Naive thymus-derived CD8-positive, alpha-beta T cell (primary cell): Measurements from ENCODE around the gene AFAP1. TPM values are rescaled to one million over a fixed set of nuclear protein-coding genes. Genes with fewer than 3 reads are reported as not detected.
A peak's percentile ranks its signal among the peaks of the same experiment; 100 is the strongest.

Source experiments
- ATAC-seq, 2 donors: fragments of 150-1000 bp; cut with Tn5 transposase in 1 of 2; sonication (Bioruptor Pico), chemical (Tn5 transposase) in 1 of 2; 1 replicate in 1 of 2; 2 replicates in 1 of 2; pipeline ENCODE4 v1.10.0; 2021; ENCODE audit warnings: mild to moderate bottlenecking in 2 of 2, moderate library complexity in 2 of 2
- POLR2A ChIA-PET: fragments of 350-600 bp; sonication (Branson Sonifier 250); formaldehyde crosslinking; loops from one replicate; lab custom pipeline; 2021; ENCODE audit warnings: antibody characterized with exemption; lab: Charles Lee
- DNase-seq, 10 donors: peaks; one replicate each; pipeline versions ENCODE4 v3.0.0 to v3.0.0-alpha.2; 2020 to 2022
- H3K27ac Mint-ChIP-seq, 10 donors: one replicate each; pipeline ENCODE4 v1.8.0; 2020 to 2022; ENCODE audit warnings: mild to moderate bottlenecking in 10 of 10, mixed read lengths in 10 of 10, moderate library complexity in 4 of 10, inconsistent platforms in 1 of 10
- H3K27me3 Mint-ChIP-seq, 5 donors: one replicate each; pipeline ENCODE4 v1.8.0; 2021 to 2022; ENCODE audit warnings: mixed read lengths in 5 of 5
- H3K36me3 Mint-ChIP-seq, 3 donors: one replicate each; pipeline ENCODE4 v1.8.0; 2020 to 2022; ENCODE audit warnings: mixed read lengths in 3 of 3, mild to moderate bottlenecking in 2 of 3, inconsistent platforms in 1 of 3
- H3K4me1 Mint-ChIP-seq, 4 donors: one replicate each; pipeline ENCODE4 v1.8.0; 2021 to 2022; ENCODE audit warnings: mixed read lengths in 4 of 4
- H3K4me3 Mint-ChIP-seq, 10 donors: one replicate each; pipeline ENCODE4 v1.8.0; 2020 to 2022; ENCODE audit warnings: mild to moderate bottlenecking in 10 of 10, mixed read lengths in 10 of 10, moderate library complexity in 6 of 10, inconsistent platforms in 1 of 10
- H3K9me3 Mint-ChIP-seq, 9 donors: one replicate each; pipeline ENCODE4 v1.8.0; 2020 to 2022; ENCODE audit warnings: mixed read lengths in 9 of 9, mild to moderate bottlenecking in 3 of 9, inconsistent platforms in 1 of 9, moderate library complexity in 1 of 9
- polyA plus RNA-seq, 3 donors: library from polyadenylated mRNA; unstranded; fragments of 300-500 nt; fragmentation: Illumina TruSeq; gene quantifications; one replicate each; pipeline ENCODE4 v1.2.3, GENCODE V29; 2021
- total RNA-seq, 8 experiments: library from RNA in 2 of 8; stranded (reverse) in 2 of 8; gene quantifications; one replicate each; pipeline ENCODE4 v1.2.3 and lab custom pipeline; 2021 to 2026

The AFAP1 gene
- total and polyA plus RNA-seq, 5 experiments from 2014 or later, result 0.90 to 7.6 (median 3.3) TPM

GRCh38 chr4:7816771-7817170, 122.9 kb downstream of the AFAP1 start:
- ATAC-seq (no peak), DNase-seq (no peak)
- peaks cover 0 to 77% (median 10%) of the 10 kb centered on the region in 3 donors for H3K36me3 Mint-ChIP-seq
- H3K27me3 Mint-ChIP-seq, result no peaks in the 10 kb centered on the region
- no peaks in the 10 kb centered on the region for H3K9me3 Mint-ChIP-seq
- POLR2A ChIA-PET, result no interaction called here
- no peak overlapping the region for H3K4me3 Mint-ChIP-seq
- peak overlapping the region in 1 of 10 donors; percentile 27 for H3K27ac Mint-ChIP-seq
- peaks cover 0 to 4% (median 0%) of the 10 kb centered on the region in 4 donors for H3K4me1 Mint-ChIP-seq

- H3K9me3 Mint-ChIP-seq, result no peaks in the 10 kb centered on the region
- ATAC-seq (no peak), DNase-seq (no peak)
- H3K36me3 Mint-ChIP-seq, result peaks cover 0 to 78% (median 10%) of the 10 kb centered on the region in 3 donors
- no peaks in the 10 kb centered on the region for H3K27me3 Mint-ChIP-seq
- POLR2A ChIA-PET, result no interaction called here
- H3K27ac Mint-ChIP-seq, result no peak overlapping the region
- peaks cover 0 to 4% (median 0%) of the 10 kb centered on the region in 4 donors for H3K4me1 Mint-ChIP-seq
- H3K4me3 Mint-ChIP-seq, result no peak overlapping the region
These were observed 123.7 kb downstream of the AFAP1 start for GRCh38 chr4:7815981-7816380.

- H3K27me3 Mint-ChIP-seq, result no peaks in the 10 kb centered on the region
- no peaks in the 10 kb centered on the region for H3K9me3 Mint-ChIP-seq
- no peak overlapping the region for H3K4me3 Mint-ChIP-seq
- peaks cover 0 to 81% (median 10%) of the 10 kb centered on the region in 3 donors for H3K36me3 Mint-ChIP-seq
- POLR2A ChIA-PET, result no interaction called here
- peaks cover 0 to 4% (median 0%) of the 10 kb centered on the region in 4 donors for H3K4me1 Mint-ChIP-seq
- H3K27ac Mint-ChIP-seq, result no peak overlapping the region
- ATAC-seq (no peak), DNase-seq (no peak)
These were observed 124.1 kb downstream of the AFAP1 start for GRCh38 chr4:7815562-7815961.

- ATAC-seq (no peak), DNase-seq (no peak)
- Mint-ChIP-seq H3K4me3 (no peak overlapping the region), H3K4me1 (peaks cover 0 to 3% (median 0%) of the 10 kb centered on the region in 4 donors), H3K9me3 (no peaks in the 10 kb centered on the region), H3K27ac (no peak overlapping the region), H3K36me3 (peaks cover 0 to 83% (median 10%) of the 10 kb centered on the region in 3 donors), H3K27me3 (no peaks in the 10 kb centered on the region)
- POLR2A ChIA-PET, result no interaction called here
These were observed 125.2 kb downstream of the AFAP1 start for GRCh38 chr4:7814451-7814850.

GRCh38 chr4:7813674-7814073, 126.0 kb downstream of the AFAP1 start:
- Mint-ChIP-seq H3K9me3 (no peaks in the 10 kb centered on the region), H3K4me1 (peaks cover 0 to 1% (median 0%) of the 10 kb centered on the region in 4 donors), H3K27ac (no peak overlapping the region), H3K36me3 (peaks cover 0 to 84% (median 10%) of the 10 kb centered on the region in 3 donors), H3K27me3 (no peaks in the 10 kb centered on the region), H3K4me3 (no peak overlapping the region)
- ATAC-seq (no peak), DNase-seq (no peak)
- POLR2A ChIA-PET, result no interaction called here

- H3K36me3 Mint-ChIP-seq, result peaks cover 0 to 83% (median 10%) of the 10 kb centered on the region in 3 donors
- no peaks in the 10 kb centered on the region for H3K9me3 Mint-ChIP-seq
- no peak for ATAC-seq
- H3K4me3 Mint-ChIP-seq, result no peak overlapping the region
- POLR2A ChIA-PET, result no interaction called here
- no peak for DNase-seq
- no peaks in the 10 kb centered on the region for H3K27me3 Mint-ChIP-seq
- no peak overlapping the region for H3K27ac Mint-ChIP-seq
- no peaks in the 10 kb centered on the region for H3K4me1 Mint-ChIP-seq
These were observed 126.7 kb downstream of the AFAP1 start for GRCh38 chr4:7812921-7813320.

GRCh38 chr4:7812231-7812857, 127.3 kb downstream of the AFAP1 start:
- H3K36me3 Mint-ChIP-seq, result peaks cover 0 to 78% (median 10%) of the 10 kb centered on the region in 3 donors
- no peaks in the 10 kb centered on the region for H3K9me3 Mint-ChIP-seq
- POLR2A ChIA-PET, result interaction anchor here (0.6 kb wide), 1 partner anchor 126 kb away, joined by 8 read pairs; no protein-coding TSS in a partner anchor

GRCh38 chr4:7811536-7812191, 128.0 kb downstream of the AFAP1 start:
- DNase-seq (no peak), ATAC-seq (no peak)
- Mint-ChIP-seq H3K4me1 (no peaks in the 10 kb centered on the region), H3K27me3 (no peaks in the 10 kb centered on the region), H3K9me3 (no peaks in the 10 kb centered on the region), H3K27ac (no peak overlapping the region), H3K36me3 (peaks cover 0 to 72% (median 10%) of the 10 kb centered on the region in 3 donors), H3K4me3 (no peak overlapping the region)
- POLR2A ChIA-PET, result interaction anchor here (0.6 kb wide), 1 partner anchor 127 kb away, joined by 8 read pairs; no protein-coding TSS in a partner anchor

More at GRCh38 chr4:7812231-7812857, 127.3 kb downstream of the AFAP1 start:
- Mint-ChIP-seq H3K4me1 (no peaks in the 10 kb centered on the region), H3K4me3 (no peak overlapping the region), H3K27me3 (no peaks in the 10 kb centered on the region), H3K27ac (no peak overlapping the region)
- ATAC-seq (no peak), DNase-seq (no peak)

GRCh38 chr4:7810783-7811535, 128.7 kb downstream of the AFAP1 start:
- H3K9me3 Mint-ChIP-seq, result no peaks in the 10 kb centered on the region
- POLR2A ChIA-PET, result no interaction called here
- H3K4me1 Mint-ChIP-seq, result no peaks in the 10 kb centered on the region
- ATAC-seq (no peak), DNase-seq (no peak)
- no peak overlapping the region for H3K4me3 Mint-ChIP-seq
- H3K27ac Mint-ChIP-seq, result no peak overlapping the region
- no peaks in the 10 kb centered on the region for H3K27me3 Mint-ChIP-seq
- H3K36me3 Mint-ChIP-seq, result peaks cover 0 to 67% (median 10%) of the 10 kb centered on the region in 3 donors

GRCh38 chr4:7808752-7809151, 130.9 kb downstream of the AFAP1 start:
- Mint-ChIP-seq H3K27ac (no peak overlapping the region), H3K4me1 (peaks cover 1 to 7% (median 5%) of the 10 kb centered on the region in 4 donors), H3K9me3 (no peaks in the 10 kb centered on the region), H3K27me3 (no peaks in the 10 kb centered on the region), H3K4me3 (no peak overlapping the region), H3K36me3 (peaks cover 0 to 50% (median 3%) of the 10 kb centered on the region in 3 donors)
- ATAC-seq, result no peak
- POLR2A ChIA-PET, result no interaction called here
- no peak for DNase-seq

- Mint-ChIP-seq H3K9me3 (no peaks in the 10 kb centered on the region), H3K27ac (no peak overlapping the region), H3K4me3 (no peak overlapping the region), H3K27me3 (no peaks in the 10 kb centered on the region), H3K36me3 (peaks cover 0 to 44% (median 3%) of the 10 kb centered on the region in 3 donors), H3K4me1 (peaks cover 1 to 7% (median 5%) of the 10 kb centered on the region in 4 donors)
- DNase-seq (no peak), ATAC-seq (no peak)
- POLR2A ChIA-PET, result interaction anchor here (0.6 kb wide), 1 partner anchor 1548 kb away, joined by 5 read pairs; no protein-coding TSS in a partner anchor
These were observed 131.5 kb downstream of the AFAP1 start for GRCh38 chr4:7808181-7808580.

GRCh38 chr4:7807351-7807921, 132.2 kb downstream of the AFAP1 start:
- H3K4me3 Mint-ChIP-seq, result no peak overlapping the region
- peaks cover 0 to 37% (median 2%) of the 10 kb centered on the region in 3 donors for H3K36me3 Mint-ChIP-seq
- POLR2A ChIA-PET, result interaction anchor here (0.6 kb wide), 1 partner anchor 1547 kb away, joined by 5 read pairs; no protein-coding TSS in a partner anchor
- ATAC-seq (no peak), DNase-seq (no peak)
- peaks cover 1 to 7% (median 5%) of the 10 kb centered on the region in 4 donors for H3K4me1 Mint-ChIP-seq
- H3K27me3 Mint-ChIP-seq, result no peaks in the 10 kb centered on the region
- peak overlapping the region in 1 of 10 donors; percentile 12 for H3K27ac Mint-ChIP-seq
- no peaks in the 10 kb centered on the region for H3K9me3 Mint-ChIP-seq
